Stimulated activated CD4-positive, alpha-beta T cell treated with anti-CD3 and anti-CD28 coated beads, Interleukin-1b, Interleukin-23, amount 100 ng/mL, for 24 hours (primary cell): Measurements from ENCODE around the gene TMC8.
"Not testable (repeated sequence)": the region's sequence is repeated elsewhere in the genome, so short reads cannot be mapped to it uniquely, and the experiment has no call there.

Experiments
- DNase-seq, 4 experiments: peaks; one replicate each; pipeline ENCODE4 v3.0.0-alpha.2; 2020; ENCODE audit warnings: low read depth in 4 of 4, low spot score in 1 of 4

Gene TMC8

GRCh38 chr17:78110363-78111015, 20.1 kb upstream of the TMC8 start:
- no peak for DNase-seq

GRCh38 chr17:78111016-78111726, 19.4 kb upstream of the TMC8 start:
- no peak for DNase-seq

- no peak for DNase-seq
These were observed 18.6 kb upstream of the TMC8 start for GRCh38 chr17:78111727-78112517.

GRCh38 chr17:78112518-78113471, 17.8 kb upstream of the TMC8 start:
- DNase-seq, result peak in 2 of 4 experiments; percentile 71 to 79

- DNase-seq, result no peak
These were observed 16.5 kb upstream of the TMC8 start for GRCh38 chr17:78113804-78114785.

- DNase-seq, result no peak
These were observed 15.5 kb upstream of the TMC8 start for GRCh38 chr17:78114831-78115723.

GRCh38 chr17:78115803-78116202, 14.8 kb upstream of the TMC8 start:
- not testable (repeated sequence) for DNase-seq

GRCh38 chr17:78116411-78116810, 14.2 kb upstream of the TMC8 start:
- no peak for DNase-seq

- no peak for DNase-seq
These were observed 13.3 kb upstream of the TMC8 start for GRCh38 chr17:78117027-78117981.

- no peak for DNase-seq
These were observed 11.8 kb upstream of the TMC8 start for GRCh38 chr17:78118801-78119241.

GRCh38 chr17:78120537-78120936, 10.0 kb upstream of the TMC8 start:
- DNase-seq, result no peak

- DNase-seq, result no peak
These were observed 9.4 kb upstream of the TMC8 start for GRCh38 chr17:78120971-78121800.

- no peak for DNase-seq
These were observed 8.8 kb upstream of the TMC8 start for GRCh38 chr17:78121801-78122215.

- DNase-seq, result no peak
These were observed 8.2 kb upstream of the TMC8 start for GRCh38 chr17:78122216-78122930.

- no peak for DNase-seq
These were observed 7.7 kb upstream of the TMC8 start for GRCh38 chr17:78122931-78123249.

- no peak for DNase-seq
These were observed 7.2 kb upstream of the TMC8 start for GRCh38 chr17:78123258-78123929.
